Lower leg skin (tissue), 4 donors: ENCODE data around the gene ZMYND12. TPM values are rescaled to one million over a fixed set of nuclear protein-coding genes. Genes with fewer than 3 reads are reported as not detected.

Experiments used
- DNase-seq, 2 donors: peaks; one replicate each; pipeline ENCODE4 v3.0.0-alpha.2; 2019; ENCODE audit warnings: low spot score in 2 of 2
- H3K4me3 ChIP-seq: fragments of 200-600 bp; sonication (generic); 2 replicates; pipeline ENCODE4 v1.5.1; 2017; ENCODE audit warnings: mild to moderate bottlenecking, low read depth; ENCODE audit not compliant: poor library complexity, severe bottlenecking
- POLR2A ChIP-seq, 2 donors: fragments of 450-650 bp; IDR thresholded peaks; one replicate each; pipeline ENCODE4 v1.6.1; 2016 to 2017; ENCODE audit warnings: antibody characterized with exemption in 2 of 2, mild to moderate bottlenecking in 1 of 2, moderate library complexity in 1 of 2
- WGBS, 2 donors: methylation state at CpG; one replicate each; pipeline ENCODE4 v1.1.5; 2018; 5-methylcytosine and 5-hydroxymethylcytosine counted together
- intact Hi-C: fragments of 100-400 bp; cut with DNase I; formaldehyde crosslinking; loops from one replicate; pipeline ENCODE4 v1.15.0; 2023; ENCODE audit warnings: low total_unique reads
- total RNA-seq, 4 donors: library from RNA; depleted of rRNA; stranded (reverse); fragments of >200 nt; gene quantifications; one replicate each; pipeline ENCODE4 v1.1.0, GENCODE V29; 2016
- TF ChIP-seq, protein P1 (sequence below), 3 donors: fragments of 450-650 bp; IDR thresholded peaks; one replicate each; pipeline ENCODE4 v1.5.1; 2016; ENCODE audit warnings: antibody characterized with exemption in 3 of 3, mild to moderate bottlenecking in 3 of 3, moderate library complexity in 2 of 3

ZMYND12 gene
- total RNA-seq, 4 donors from 2014 or later, result 0.25 to 8.0 (median 0.42) TPM; not detected in 1

DNA sequence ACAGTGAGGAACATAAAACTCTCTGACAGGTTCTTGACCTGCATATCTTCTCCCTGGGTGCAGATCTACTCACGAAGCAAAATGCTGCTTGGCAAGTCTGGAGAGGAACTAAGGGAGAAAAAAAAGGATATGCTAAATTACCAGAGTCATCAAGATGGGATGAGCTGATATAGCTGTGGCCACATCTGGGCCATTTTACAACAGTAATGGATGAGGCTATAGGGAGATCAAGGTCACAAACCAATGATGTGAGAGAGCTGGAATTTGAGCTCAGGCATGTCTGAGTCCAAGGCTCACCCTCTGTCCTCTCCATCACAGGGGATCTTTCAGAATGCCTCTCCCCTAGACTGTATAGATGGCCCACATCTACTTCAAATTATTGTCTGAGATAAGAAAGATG lies 26.2 kb downstream of the ZMYND12 start:
- WGBS, 2 donors, result 57 to 77% methylated on average over 1 of the region's 1 CpG
- no peak overlapping the region for H3K4me3 ChIP-seq
- TF ChIP-seq, protein P1, sequence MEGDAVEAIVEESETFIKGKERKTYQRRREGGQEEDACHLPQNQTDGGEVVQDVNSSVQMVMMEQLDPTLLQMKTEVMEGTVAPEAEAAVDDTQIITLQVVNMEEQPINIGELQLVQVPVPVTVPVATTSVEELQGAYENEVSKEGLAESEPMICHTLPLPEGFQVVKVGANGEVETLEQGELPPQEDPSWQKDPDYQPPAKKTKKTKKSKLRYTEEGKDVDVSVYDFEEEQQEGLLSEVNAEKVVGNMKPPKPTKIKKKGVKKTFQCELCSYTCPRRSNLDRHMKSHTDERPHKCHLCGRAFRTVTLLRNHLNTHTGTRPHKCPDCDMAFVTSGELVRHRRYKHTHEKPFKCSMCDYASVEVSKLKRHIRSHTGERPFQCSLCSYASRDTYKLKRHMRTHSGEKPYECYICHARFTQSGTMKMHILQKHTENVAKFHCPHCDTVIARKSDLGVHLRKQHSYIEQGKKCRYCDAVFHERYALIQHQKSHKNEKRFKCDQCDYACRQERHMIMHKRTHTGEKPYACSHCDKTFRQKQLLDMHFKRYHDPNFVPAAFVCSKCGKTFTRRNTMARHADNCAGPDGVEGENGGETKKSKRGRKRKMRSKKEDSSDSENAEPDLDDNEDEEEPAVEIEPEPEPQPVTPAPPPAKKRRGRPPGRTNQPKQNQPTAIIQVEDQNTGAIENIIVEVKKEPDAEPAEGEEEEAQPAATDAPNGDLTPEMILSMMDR (IDR thresholded peaks at IDR 0.05), result no peak
- no peak for TF ChIP-seq POLR2A (IDR thresholded peaks at IDR 0.05)
- no peak for DNase-seq
- intact Hi-C loops, result no loop called here

DNA sequence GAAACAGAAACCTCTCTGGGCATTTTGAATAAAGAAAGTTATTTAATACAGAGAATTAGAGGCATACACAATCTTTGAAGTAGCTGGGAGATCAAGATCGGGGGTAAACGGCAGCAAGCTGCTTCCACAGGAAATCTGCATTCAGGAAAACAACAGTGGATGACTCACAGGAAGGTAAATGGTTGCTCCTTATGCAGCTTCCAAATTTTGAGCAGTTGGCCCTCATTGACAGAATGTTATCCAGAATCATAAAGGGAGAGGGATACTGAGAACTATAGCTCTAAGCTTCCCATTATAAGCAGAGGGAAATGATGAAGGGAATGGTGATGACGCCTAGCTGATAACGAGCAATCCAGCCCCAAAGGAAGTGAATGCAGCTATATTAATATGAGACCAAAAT lies 28.6 kb downstream of the ZMYND12 start:
- 54 to 66% methylated on average over 4 of the region's 4 CpGs for WGBS, 2 donors
- no peak overlapping the region for H3K4me3 ChIP-seq
- no peak for TF ChIP-seq POLR2A (IDR thresholded peaks at IDR 0.05)
- TF ChIP-seq, protein P1 (IDR thresholded peaks at IDR 0.05), result no peak
- intact Hi-C loops, result no loop called here
- no peak for DNase-seq

DNA sequence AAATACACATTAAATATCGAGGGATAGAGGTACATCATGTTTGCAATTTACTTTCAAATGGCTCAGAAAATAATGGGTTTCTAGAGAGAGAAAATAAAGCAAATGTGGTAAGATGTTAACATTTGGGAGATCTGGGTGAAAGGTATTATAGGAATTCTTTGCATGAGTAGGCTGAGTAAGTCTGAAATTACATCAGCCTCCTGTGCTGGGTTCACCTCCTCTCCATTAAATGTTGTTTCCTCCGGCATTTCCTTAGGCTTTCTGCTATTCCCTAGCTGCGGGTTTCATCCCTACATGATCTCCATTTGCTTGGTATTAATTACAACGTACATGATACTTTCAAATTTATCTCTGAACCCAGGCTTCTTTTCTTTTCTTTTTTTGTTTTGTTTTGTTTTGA lies 31.6 kb downstream of the ZMYND12 start:
- DNase-seq, result no peak
- H3K4me3 ChIP-seq, result no peak overlapping the region
- intact Hi-C loops, result no loop called here
- TF ChIP-seq, protein P1 (IDR thresholded peaks at IDR 0.05), result no peak
- TF ChIP-seq POLR2A (IDR thresholded peaks at IDR 0.05), result no peak
- WGBS, 2 donors, result 85 to 88% methylated on average over 4 of the region's 4 CpGs

DNA sequence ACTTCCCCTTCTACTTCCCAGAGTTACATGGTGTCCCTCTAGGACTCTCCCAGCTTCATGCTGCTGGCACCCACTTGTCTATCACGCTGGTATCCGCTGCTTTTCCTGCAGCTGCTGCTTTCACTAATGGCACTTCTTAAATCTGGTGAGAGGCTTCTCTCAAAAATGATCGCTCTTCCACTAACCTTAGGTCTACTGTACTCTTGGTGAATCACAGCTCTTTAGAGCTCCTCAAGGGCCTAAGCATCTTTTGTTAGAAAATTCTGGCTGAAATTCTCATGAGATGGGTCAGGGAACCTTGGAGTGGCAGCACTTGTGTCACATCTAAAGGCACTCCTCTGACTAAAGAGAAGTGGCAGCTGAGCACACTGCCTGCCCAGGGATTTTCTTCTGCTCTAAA lies 32.1 kb downstream of the ZMYND12 start:
- intact Hi-C loops, result no loop called here
- H3K4me3 ChIP-seq, result no peak overlapping the region
- 80 to 90% methylated on average over 3 of the region's 3 CpGs for WGBS, 2 donors
- TF ChIP-seq POLR2A (IDR thresholded peaks at IDR 0.05), result no peak
- DNase-seq, result no peak

DNA sequence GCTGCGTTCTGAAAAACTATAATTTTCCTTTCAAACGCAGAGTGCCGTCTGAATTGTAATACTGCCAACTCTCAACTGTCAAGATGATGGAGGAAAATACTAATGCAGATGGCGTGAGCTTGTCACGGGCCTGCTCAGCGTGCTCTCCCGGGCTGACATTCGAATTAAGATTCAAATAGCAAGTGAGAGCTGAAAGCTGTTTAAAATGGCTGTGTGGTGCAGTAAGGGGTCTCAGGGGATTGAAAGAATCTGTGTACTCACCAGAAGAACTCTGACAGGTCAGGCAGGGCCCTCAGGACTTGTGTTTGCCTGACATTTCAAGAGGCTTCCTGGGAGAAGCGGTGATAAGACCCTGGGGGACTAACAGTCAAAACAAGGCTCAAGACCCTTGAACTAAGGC lies 33.1 kb downstream of the ZMYND12 start:
- TF ChIP-seq, protein P1 (IDR thresholded peaks at IDR 0.05), result no peak
- no peak for TF ChIP-seq POLR2A (IDR thresholded peaks at IDR 0.05)
- no peak for DNase-seq
- no peak overlapping the region for H3K4me3 ChIP-seq
- WGBS, 2 donors, result 65 to 67% methylated on average over 9 of the region's 9 CpGs
- intact Hi-C loops, result no loop called here

DNA sequence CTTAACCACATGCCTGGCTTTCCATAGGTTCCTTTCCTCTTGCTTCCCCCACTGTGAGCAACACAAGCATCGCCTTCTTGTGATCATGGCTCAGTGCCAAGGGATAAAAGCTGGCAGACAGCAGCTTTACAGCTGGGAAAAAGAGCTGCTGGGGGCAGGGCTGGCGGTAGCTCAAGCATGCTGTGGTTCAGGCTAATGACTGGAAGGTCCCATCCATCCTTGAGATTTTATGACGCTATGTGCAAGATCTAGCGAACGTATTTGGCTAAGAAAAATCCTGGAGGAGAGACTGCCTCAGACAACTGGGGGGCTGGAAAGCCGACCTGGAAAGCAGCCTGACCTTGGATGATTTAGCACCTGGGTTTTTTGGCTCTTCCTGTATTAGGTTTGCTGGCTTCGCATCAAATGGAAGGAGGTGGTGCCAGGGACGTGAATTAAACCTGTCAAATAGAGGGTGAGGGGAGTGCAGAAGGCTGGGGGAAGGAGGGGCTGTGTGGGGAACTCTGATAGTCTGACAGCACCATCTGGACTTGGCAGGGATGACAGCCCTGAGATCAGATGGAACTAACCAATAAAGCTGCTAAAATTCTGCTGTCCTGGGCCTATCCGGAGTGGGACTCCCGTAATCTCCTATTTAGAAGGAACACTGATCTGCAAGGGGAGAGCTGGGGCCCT lies 34.8 kb downstream of the ZMYND12 start:
- H3K4me3 ChIP-seq, result no peak overlapping the region
- TF ChIP-seq, protein P1 (IDR thresholded peaks at IDR 0.05), result no peak
- TF ChIP-seq POLR2A (IDR thresholded peaks at IDR 0.05), result no peak
- WGBS, 2 donors, result 14 to 20% methylated on average over 10 of the region's 10 CpGs
- intact Hi-C loops, result no loop called here
- DNase-seq, result no peak
